DMS53 treated with DMSO at 0.1 percent for 48 hours (cell line): ENCODE results near the gene CASZ1.

ENCODE experiments used
- DNase-seq: peaks from one replicate; lab custom pipeline; 2025; ENCODE audit not compliant: unreplicated experiment; lab: John Stamatoyannopoulos, UW

CASZ1 gene

DNA sequence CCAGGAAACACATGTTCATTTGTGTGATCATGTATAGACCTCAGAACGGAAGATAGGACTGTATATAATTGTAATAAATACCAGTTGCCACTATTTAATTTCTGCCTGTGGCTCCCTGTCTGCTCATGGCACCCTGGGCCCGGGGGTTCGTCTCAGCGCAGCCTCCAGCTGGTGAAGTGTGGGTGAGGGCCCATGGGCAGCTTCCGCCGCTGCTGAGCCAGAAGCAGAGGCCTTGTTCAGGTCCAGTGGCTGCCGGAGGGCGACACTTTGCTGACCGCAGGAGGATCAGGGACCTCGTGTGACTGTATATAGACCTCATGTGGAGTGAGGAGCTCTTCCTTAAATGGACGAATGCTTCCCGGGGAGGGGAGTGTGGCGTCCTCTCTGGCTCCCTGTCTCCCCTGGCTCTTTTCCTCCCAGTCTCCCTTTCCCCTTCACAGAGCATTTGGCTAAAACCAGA, 165.8 kb downstream of the CASZ1 start:
- DNase-seq = no peak

- DNase-seq = no peak
Measured at GRCh38 chr1:10629816-10630571, 166.5 kb downstream of the CASZ1 start.

GRCh38 chr1:10629091-10629815, 167.2 kb downstream of the CASZ1 start:
- no peak for DNase-seq

DNA sequence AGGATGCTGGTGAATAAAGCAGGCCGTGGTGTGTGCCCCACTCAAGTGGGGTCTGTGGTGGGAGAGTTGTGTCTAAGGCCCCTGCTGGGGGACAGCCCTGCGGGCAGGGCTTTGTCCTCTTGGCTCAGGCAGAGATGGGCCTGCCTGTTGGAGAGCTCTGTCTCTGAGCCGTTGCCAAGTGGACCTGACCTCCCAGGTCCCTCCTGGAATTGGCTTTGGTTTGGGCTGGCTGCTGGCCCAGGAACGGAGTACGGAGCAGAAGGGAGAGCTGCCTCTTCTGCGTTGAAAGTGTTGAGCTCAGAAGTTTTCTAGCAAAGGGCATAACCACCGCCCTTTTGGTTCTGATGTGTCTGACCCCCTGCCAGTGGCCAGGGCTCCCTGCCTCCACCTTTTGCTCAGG, 167.8 kb downstream of the CASZ1 start:
- no peak for DNase-seq

- no peak for DNase-seq
Measured at GRCh38 chr1:10626791-10627410, 169.5 kb downstream of the CASZ1 start.

GRCh38 chr1:10626131-10626731, 170.2 kb downstream of the CASZ1 start:
- DNase-seq = no peak

DNA sequence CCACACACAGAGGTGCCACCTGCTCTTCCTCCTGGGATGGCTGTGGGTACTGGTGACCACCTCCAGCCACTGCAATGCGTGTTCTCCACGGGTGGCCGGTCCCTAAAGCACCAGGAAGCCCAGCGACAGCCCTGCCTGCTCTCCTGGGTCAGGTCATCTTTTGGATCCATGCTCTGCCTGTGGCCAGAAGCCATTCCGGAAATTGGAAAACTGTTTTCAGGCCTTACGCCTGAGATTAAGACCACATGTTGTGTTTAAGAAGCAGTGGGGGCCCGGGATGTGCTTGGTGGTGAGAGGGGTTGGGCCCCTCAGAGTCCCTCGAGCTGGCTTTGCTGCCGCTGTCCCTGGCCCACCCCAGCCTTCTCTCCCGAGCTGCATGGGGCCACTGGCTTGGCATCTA, 170.9 kb downstream of the CASZ1 start:
- DNase-seq = no peak

DNA sequence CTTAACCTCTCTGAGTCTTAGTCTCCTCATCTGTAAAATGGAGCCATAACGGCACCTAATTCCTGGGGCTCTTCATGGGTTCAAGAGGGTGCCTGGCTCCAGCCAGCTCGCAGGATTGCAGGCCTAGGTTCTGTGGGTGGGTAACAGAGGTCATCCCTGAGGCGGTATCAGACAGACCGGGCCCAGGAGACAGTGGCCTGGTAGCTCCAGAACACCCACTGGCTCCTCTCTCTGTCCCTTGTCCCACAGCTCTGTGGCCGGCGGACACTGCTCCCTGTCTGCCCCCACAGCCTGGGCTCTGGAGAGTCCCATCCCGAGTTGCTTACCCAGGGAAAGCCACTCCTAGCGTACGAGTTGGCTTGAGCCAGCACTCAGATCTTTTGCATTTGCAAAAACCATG, 171.4 kb downstream of the CASZ1 start:
- no peak for DNase-seq

DNA sequence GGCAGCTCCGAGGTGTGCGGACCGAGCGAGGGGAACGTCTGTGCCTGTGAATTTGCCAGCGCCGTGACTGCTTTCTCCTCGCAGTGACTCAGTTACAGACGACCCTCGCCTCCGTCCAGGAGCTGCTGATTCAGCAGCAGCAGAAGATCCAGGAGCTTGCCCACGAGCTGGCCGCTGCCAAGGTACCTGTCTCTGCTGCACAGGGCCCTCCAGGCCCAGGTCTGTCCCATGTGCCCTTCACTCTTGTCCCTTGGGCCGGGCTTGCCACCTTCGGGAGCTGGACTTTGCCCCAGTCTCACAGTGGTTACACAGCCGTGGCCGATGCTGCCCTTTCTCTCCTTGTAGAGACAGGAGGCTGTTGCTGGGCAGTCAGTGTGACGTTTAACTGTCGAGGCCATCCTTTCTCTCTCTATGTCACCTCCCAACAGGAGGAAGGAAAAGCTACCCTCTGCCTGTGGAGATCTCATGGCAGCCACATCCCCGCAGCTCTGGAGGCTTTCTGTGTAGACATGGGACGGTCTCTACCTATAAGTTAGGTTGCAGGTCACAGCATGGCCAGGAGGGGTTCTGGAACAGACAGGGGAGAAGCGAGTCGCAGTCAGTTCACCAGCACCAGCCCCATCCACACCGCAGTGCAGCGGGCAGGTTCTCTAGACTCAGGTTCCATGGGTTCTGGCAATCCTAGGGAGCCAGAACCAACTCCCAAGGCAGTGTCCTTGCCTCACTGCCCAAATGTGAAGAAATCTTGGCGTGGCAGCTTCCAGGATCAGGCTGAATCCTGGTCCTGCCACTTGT, 172.0 kb downstream of the CASZ1 start:
- DNase-seq = no peak

- no peak for DNase-seq
Measured at GRCh38 chr1:10623686-10624145, 172.7 kb downstream of the CASZ1 start.

DNA sequence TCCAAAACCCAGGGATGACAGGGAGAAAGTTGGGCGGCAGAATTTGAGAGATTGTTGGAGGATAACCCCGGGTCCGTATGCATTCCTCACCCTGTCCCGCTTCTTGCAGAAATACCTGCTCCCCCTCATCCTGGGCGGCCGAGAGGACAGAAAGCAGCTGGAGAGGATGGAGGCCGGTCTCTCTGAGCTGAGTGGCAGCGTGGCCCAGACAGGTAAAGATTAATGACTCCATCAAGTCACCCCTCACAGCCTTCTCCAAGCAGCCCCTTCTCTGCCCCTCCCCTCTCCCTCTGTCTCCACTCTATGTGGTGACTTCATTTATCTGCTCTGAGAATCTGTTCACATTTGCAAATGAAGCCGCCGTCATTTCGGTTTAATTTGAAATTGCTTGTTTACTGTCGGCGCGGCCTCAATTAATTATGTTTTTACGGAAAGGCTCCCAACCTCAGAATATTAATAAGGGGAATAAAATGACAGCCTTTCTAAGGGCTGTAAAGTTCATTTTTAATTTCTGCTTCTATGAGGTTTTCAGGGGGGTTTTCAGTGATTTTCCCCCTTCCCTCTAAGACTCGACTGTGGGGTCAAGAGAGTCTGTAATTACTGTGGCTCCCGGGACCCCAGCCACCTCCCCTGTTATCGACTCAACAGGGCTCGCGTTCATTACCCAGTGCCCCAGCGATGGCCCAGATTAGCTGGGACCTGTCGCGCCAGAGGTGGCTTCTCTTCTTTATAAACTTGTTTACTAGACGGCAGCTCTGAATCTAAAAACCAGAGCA, 173.3 kb downstream of the CASZ1 start:
- DNase-seq = no peak

DNA sequence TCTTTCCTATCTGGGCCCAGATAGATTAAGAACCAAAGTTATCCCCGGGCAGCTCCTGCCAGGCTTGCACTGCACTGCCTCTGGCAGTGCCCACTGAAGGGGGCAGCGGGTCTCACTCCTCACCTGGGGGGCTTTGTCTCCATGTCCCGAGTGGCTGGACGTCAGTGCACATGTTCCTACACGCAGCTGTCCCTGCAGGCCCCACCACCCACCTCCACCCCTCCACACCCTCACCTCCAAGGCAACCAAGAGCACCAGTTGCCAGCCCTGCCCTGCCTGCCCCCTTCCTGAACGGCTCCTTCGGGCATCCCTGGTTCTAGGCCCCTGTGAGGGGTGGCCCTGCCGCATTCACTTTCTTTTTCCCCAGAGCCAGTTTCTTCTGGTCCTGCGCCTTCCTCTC, 174.5 kb downstream of the CASZ1 start:
- no peak for DNase-seq

DNA sequence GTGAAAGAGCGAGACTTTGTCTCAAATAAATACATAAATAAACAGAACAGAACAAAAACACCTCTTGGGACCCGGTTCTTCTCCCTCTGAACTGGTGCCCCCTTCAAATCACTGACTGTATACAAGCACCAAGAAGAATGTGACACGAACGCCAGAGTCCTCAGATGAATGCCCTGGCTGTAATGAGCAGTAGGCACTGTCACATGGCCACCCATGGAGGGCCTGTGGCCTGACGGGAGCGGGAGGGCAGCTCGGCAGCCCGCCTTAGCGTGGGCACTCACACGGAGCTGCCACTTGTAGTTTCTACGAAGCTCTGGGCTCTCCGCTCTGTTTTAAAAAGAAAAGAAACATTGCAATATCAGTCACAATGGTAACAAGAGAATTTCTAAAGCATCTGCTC, 175.7 kb downstream of the CASZ1 start:
- DNase-seq = no peak

DNA sequence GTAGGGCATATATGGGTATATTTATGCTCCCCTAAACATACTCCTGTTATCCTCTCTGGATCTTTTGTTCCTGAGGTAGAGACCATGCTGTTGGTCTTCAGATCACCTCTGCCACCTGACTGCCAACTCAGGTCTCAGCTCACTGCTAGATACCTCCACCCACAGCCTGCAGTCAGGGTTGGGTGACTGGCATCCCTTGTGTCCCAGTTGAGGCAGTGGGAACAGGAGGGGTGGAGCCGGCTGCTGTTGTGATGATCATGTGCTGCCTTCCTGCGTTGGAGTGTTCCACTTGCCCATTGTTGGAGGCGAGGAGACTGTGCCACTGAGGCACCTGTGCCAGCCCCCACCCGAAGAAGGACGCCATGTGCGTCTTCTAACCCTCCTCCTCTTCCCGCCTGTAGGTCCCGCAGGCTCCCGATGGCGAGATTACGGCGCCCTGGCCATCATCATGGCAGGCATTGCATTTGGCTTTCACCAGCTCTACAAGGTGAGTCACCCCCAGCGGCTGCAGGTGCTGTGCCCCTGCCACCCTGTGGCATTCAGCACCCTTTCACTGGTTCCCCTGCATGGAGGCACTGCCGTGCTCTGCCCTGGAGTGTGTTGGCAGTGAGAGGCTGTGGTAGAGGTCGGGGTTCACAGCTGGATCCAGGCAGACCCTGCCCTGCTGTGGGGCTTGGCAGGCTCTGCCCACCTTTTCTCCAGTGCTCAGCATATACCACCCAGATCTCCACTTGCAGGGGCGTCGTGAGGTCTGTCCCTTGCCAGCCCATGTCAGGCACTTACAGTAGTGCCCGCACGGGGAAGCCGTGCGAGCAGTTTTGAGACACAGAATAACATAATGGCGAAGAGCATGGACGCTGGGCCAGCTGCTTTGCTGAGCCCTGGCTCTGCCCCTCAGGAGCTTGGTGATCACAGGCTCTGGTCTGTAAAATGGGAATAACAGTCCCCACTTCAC, 178.2 kb downstream of the CASZ1 start:
- no peak for DNase-seq

GRCh38 chr1:10617318-10617717, 179.1 kb downstream of the CASZ1 start:
- no peak for DNase-seq

GRCh38 chr1:10616696-10617095, 179.8 kb downstream of the CASZ1 start:
- no peak for DNase-seq

GRCh38 chr1:10615932-10616671, 180.3 kb downstream of the CASZ1 start:
- no peak for DNase-seq

GRCh38 chr1:10615332-10615731, 181.1 kb downstream of the CASZ1 start:
- no peak for DNase-seq
